Breast epithelium (tissue), 4 donors: ENCODE results near the gene TTC27. TPM values are rescaled to one million over a fixed set of nuclear protein-coding genes. Genes with fewer than 3 reads are reported as not detected.
"Not testable (repeated sequence)": the region's sequence is repeated elsewhere in the genome, so short reads cannot be mapped to it uniquely, and the experiment has no call there.

Experiments used
- DNase-seq, 2 donors: peaks; one replicate each; pipeline ENCODE4 v3.0.0-alpha.2; 2019; ENCODE audit warnings: low spot score in 2 of 2
- H3K27ac ChIP-seq, 2 donors: fragments of 200-600 bp; sonication (generic) in 1 of 2; one replicate each; pipeline ENCODE4 v1.5.1; 2016 to 2019; ENCODE audit warnings: mild to moderate bottlenecking in 1 of 2
- H3K27me3 ChIP-seq, 2 donors: fragments of 200-600 bp; sonication (generic) in 1 of 2; one replicate each; pipeline versions ENCODE4 v1.5.1 to v1.6.0; 2017 to 2019; ENCODE audit warnings: control low read depth in 1 of 2, mild to moderate bottlenecking in 1 of 2
- H3K36me3 ChIP-seq: fragments of 200-600 bp; one replicate; pipeline ENCODE4 v1.5.1; 2019
- H3K4me1 ChIP-seq, 2 donors: fragments of 200-600 bp; sonication (generic); one replicate each; pipeline ENCODE4 v1.5.1; 2016 to 2019; ENCODE audit warnings: control low read depth in 1 of 2
- H3K4me3 ChIP-seq, 3 donors: fragments of 200-600 bp; sonication (generic); 1 replicate in 2 of 3; 2 replicates in 1 of 3; pipeline ENCODE4 v1.5.1; 2016 to 2019; ENCODE audit warnings: mild to moderate bottlenecking in 3 of 3, moderate library complexity in 2 of 3
- H3K9me3 ChIP-seq, 2 donors: fragments of 200-600 bp; sonication (generic) in 1 of 2; one replicate each; pipeline ENCODE4 v1.5.1; 2016 to 2019; ENCODE audit warnings: control low read depth in 1 of 2
- CTCF ChIP-seq, 3 donors: fragments of 450-650 bp; IDR thresholded peaks; one replicate each; pipeline ENCODE4 v1.5.1; 2016 to 2017; ENCODE audit warnings: antibody characterized with exemption in 3 of 3, mild to moderate bottlenecking in 3 of 3, moderate library complexity in 3 of 3
- POLR2A ChIP-seq: fragments of 450-650 bp; IDR thresholded peaks from one replicate; pipeline ENCODE4 v1.6.1; 2016; ENCODE audit warnings: antibody characterized with exemption, mild to moderate bottlenecking, moderate library complexity
- POLR2AphosphoS5 ChIP-seq, 3 donors: sonication (generic); formaldehyde crosslinking; IDR thresholded peaks; one replicate each; pipeline ENCODE4 v1.6.1; 2017; ENCODE audit warnings: antibody characterized with exemption in 3 of 3
- intact Hi-C: fragments of 100-400 bp; cut with DNase I; formaldehyde crosslinking; loops from one replicate; pipeline ENCODE4 v1.15.1; 2023; ENCODE audit warnings: low total_unique reads
- total RNA-seq, 3 donors: library from RNA; depleted of rRNA; stranded (reverse); fragments of >200 nt; gene quantifications; one replicate each; pipeline ENCODE4 v1.1.0, GENCODE V29; 2016

The TTC27 gene
- total RNA-seq, 3 donors from 2014 or later, result 16.5 to 29.6 (median 19.0) TPM

GRCh38 chr2:32723467-32724079 is 95.7 kb downstream of the TTC27 start:
- Histone ChIP-seq H3K27me3 (no peaks in the 10 kb centered on the region), H3K4me1 (no peaks in the 10 kb centered on the region), H3K36me3 (no peaks in the 10 kb centered on the region), H3K27ac (no peak overlapping the region), H3K9me3 (no peaks in the 10 kb centered on the region), H3K4me3 (no peak overlapping the region)
- TF ChIP-seq CTCF (IDR thresholded peaks at IDR 0.05), result no peak
- TF ChIP-seq POLR2AphosphoS5 (IDR thresholded peaks at IDR 0.05), result no peak
- no peak for TF ChIP-seq POLR2A
- no peak for DNase-seq
- intact Hi-C loops, result no loop called here

- H3K27me3 ChIP-seq, DNase-seq, H3K27ac ChIP-seq, H3K4me3 ChIP-seq, intact Hi-C loops, H3K36me3 ChIP-seq, H3K4me1 ChIP-seq, H3K9me3 ChIP-seq: not testable (repeated sequence)
Observed at GRCh38 chr2:32726678-32727077, 98.8 kb downstream of the TTC27 start.

GRCh38 chr2:32727157-32727556 is 99.3 kb downstream of the TTC27 start:
- no peak for TF ChIP-seq POLR2AphosphoS5 (IDR thresholded peaks at IDR 0.05)
- no peak for TF ChIP-seq CTCF (IDR thresholded peaks at IDR 0.05)
- no peak for TF ChIP-seq POLR2A
- Histone ChIP-seq H3K4me1 (no peaks in the 10 kb centered on the region), H3K27ac (no peak overlapping the region), H3K4me3 (no peak overlapping the region), H3K36me3 (no peaks in the 10 kb centered on the region), H3K9me3 (no peaks in the 10 kb centered on the region), H3K27me3 (no peaks in the 10 kb centered on the region)
- no peak for DNase-seq
- intact Hi-C loops, result no loop called here

- H3K27me3 ChIP-seq, H3K9me3 ChIP-seq, intact Hi-C loops, H3K27ac ChIP-seq, H3K4me1 ChIP-seq, H3K36me3 ChIP-seq, H3K4me3 ChIP-seq, DNase-seq: not testable (repeated sequence)
Observed at GRCh38 chr2:32730958-32731357, 103.1 kb downstream of the TTC27 start.

GRCh38 chr2:32732120-32732519 is 104.3 kb downstream of the TTC27 start:
- Histone ChIP-seq H3K4me1 (no peaks in the 10 kb centered on the region), H3K27me3 (no peaks in the 10 kb centered on the region), H3K9me3 (no peaks in the 10 kb centered on the region), H3K36me3 (no peaks in the 10 kb centered on the region), H3K27ac (no peak overlapping the region), H3K4me3 (no peak overlapping the region)
- no peak for DNase-seq
- intact Hi-C loops, result no loop called here
- TF ChIP-seq POLR2AphosphoS5 (IDR thresholded peaks at IDR 0.05) (no peak), POLR2A (no peak), CTCF (IDR thresholded peaks at IDR 0.05) (no peak)

- Histone ChIP-seq H3K36me3 (no peaks in the 10 kb centered on the region), H3K9me3 (no peaks in the 10 kb centered on the region), H3K4me1 (no peaks in the 10 kb centered on the region), H3K4me3 (no peak overlapping the region), H3K27me3 (no peaks in the 10 kb centered on the region), H3K27ac (no peak overlapping the region)
- DNase-seq, result no peak
- no peak for TF ChIP-seq POLR2A
- TF ChIP-seq CTCF (IDR thresholded peaks at IDR 0.05), result no peak
- TF ChIP-seq POLR2AphosphoS5 (IDR thresholded peaks at IDR 0.05), result no peak
- intact Hi-C loops, result no loop called here
Observed at GRCh38 chr2:32732912-32733472, 105.1 kb downstream of the TTC27 start.
